IPS DF 6.9 (cell line): ENCODE results near the gene CTDSPL.

Experiments used
- DNase-seq: peaks from one replicate; pipeline ENCODE4 v3.0.0-alpha.2; 2013; ENCODE audit warnings: low read depth, low spot score
- H3K27ac ChIP-seq: one replicate; pipeline ENCODE4 v1.5.1; 2013; ENCODE audit warnings: low read length, control low read depth
- H3K27me3 ChIP-seq: 2 replicates; pipeline ENCODE4 v1.6.1; 2013; ENCODE audit warnings: mild to moderate bottlenecking, low read length; ENCODE audit not compliant: control insufficient read depth, insufficient read depth
- H3K36me3 ChIP-seq: 2 replicates; pipeline ENCODE4 v1.6.1; 2013; ENCODE audit warnings: low read length; ENCODE audit not compliant: control insufficient read depth, insufficient read depth
- H3K4me1 ChIP-seq: 2 replicates; pipeline ENCODE4 v1.6.1; 2013; ENCODE audit warnings: low read length; ENCODE audit not compliant: control insufficient read depth, insufficient read depth
- H3K4me3 ChIP-seq: 2 replicates; pipeline ENCODE4 v1.5.1; 2013; ENCODE audit warnings: mild to moderate bottlenecking, low read length
- H3K9me3 ChIP-seq: 2 replicates; pipeline ENCODE4 v1.6.1; 2013; ENCODE audit warnings: low read length, inconsistent platforms; ENCODE audit not compliant: control insufficient read depth, insufficient read depth
- WGBS: extraction: QIAGEN DNeasy Blood & Tissue Kit; methylation state at CpG from one replicate; pipeline ENCODE4 v1.1.7; 2013; ENCODE audit warnings: mixed read lengths, missing lambda C conversion rate; ENCODE audit not compliant: insufficient read length, insufficient coverage; 5-methylcytosine and 5-hydroxymethylcytosine counted together

Gene CTDSPL

DNA sequence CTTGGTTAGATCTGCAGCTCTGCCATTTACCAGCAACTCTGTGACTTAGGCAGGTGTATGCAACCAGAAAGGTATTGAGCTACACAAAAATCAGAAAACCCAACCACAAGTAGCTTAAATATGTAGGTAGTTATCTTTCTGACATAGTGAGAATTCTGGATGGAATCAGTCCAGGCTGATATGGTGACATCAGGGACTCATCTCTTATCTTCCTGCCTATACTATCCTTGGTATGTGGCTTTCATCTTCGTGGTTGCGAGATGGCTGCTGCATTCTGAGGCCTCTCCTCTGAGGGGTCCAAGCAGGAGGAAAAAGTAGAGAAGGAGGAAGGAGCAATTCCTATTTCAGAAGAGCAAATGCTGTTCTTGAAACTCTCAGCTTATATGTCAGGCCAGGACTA is 40.0 kb downstream of the CTDSPL start:
- Histone ChIP-seq H3K27ac (no peak overlapping the region), H3K27me3 (no peaks in the 10 kb centered on the region), H3K4me3 (no peak overlapping the region), H3K9me3 (no peaks in the 10 kb centered on the region), H3K36me3 (no peaks in the 10 kb centered on the region), H3K4me1 (peaks cover 8% of the 10 kb centered on the region; the same call in 1 of the 2 replicates)
- no peak for DNase-seq
- no CpG with 5 or more reads among the region's 2 CpGs for WGBS

DNA sequence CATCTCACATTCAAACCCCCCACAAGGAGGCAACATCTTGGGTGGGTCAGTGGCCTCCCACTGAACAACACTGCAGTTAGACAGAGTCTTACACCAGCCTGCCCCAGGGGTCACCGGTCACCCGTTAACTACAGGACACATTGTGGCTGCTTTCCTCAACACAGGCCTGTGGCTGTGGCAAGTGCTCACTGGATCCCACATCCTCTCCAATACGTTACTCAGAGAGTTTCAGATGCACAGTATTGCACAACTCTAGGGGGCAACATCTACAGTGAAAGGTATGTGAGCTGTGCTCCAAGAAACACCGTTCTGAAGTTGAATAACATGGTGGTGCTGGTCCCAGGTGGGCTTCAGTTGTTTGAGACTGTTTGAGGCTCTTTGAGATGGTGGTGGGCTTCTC is 41.0 kb downstream of the CTDSPL start:
- no peak overlapping the region for H3K4me3 ChIP-seq
- no peaks in the 10 kb centered on the region for H3K27me3 ChIP-seq
- DNase-seq: no peak
- no CpG with 5 or more reads among the region's 4 CpGs for WGBS
- no peaks in the 10 kb centered on the region for H3K9me3 ChIP-seq
- no peak overlapping the region for H3K27ac ChIP-seq
- no peaks in the 10 kb centered on the region for H3K36me3 ChIP-seq
- H3K4me1 ChIP-seq: peaks cover 8% of the 10 kb centered on the region; the same call in 1 of the 2 replicates

DNA sequence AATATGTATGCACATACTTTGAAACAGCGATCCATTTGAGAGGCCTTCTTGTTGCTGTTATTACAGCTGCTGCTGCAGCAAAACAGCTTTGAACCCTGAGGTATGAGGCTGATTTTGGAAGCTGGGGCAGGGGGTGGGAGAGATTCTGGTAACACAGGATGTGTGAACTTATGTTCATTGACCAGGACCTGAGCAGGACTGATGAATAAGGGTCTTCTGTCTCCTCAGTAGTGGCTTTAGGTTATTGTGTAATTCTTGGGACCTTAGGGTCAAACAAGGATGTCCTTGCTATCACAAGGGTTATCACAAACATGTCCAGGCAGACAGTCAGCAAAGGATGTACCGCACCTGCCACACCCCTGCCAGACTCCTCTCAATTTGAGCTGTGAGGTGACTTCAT is 41.6 kb downstream of the CTDSPL start:
- no peak overlapping the region for H3K27ac ChIP-seq
- no peaks in the 10 kb centered on the region for H3K27me3 ChIP-seq
- peaks cover 8% of the 10 kb centered on the region; the same call in 1 of the 2 replicates for H3K4me1 ChIP-seq
- no peaks in the 10 kb centered on the region for H3K9me3 ChIP-seq
- DNase-seq: no peak
- no CpG with 5 or more reads among the region's 2 CpGs for WGBS
- no peak overlapping the region for H3K4me3 ChIP-seq
- no peaks in the 10 kb centered on the region for H3K36me3 ChIP-seq

DNA sequence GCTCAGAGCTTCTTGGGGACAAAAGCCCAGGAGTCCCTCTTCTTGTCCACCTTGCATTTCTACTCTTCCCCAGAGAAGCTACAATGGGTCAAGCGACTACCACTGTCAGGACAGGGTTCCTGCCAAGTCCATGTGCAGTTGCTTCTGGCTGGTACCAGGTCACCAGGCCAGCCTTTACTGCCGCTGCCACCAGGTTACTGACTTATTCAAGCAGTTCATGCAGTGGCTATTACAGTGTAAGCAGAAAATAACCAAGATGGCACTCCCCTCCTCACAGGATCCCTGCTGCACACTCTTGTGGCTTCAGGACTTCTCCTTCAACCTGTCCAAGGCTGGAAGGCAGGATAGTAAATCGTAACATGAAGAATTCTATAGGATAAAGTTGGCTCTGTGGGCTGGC is 42.1 kb downstream of the CTDSPL start:
- no peaks in the 10 kb centered on the region for H3K27me3 ChIP-seq
- no peak for DNase-seq
- no peak overlapping the region for H3K4me3 ChIP-seq
- H3K9me3 ChIP-seq: no peaks in the 10 kb centered on the region
- H3K4me1 ChIP-seq: peaks cover 8% of the 10 kb centered on the region; the same call in 1 of the 2 replicates
- no CpG with 5 or more reads among the region's 3 CpGs for WGBS
- no peaks in the 10 kb centered on the region for H3K36me3 ChIP-seq
- no peak overlapping the region for H3K27ac ChIP-seq

DNA sequence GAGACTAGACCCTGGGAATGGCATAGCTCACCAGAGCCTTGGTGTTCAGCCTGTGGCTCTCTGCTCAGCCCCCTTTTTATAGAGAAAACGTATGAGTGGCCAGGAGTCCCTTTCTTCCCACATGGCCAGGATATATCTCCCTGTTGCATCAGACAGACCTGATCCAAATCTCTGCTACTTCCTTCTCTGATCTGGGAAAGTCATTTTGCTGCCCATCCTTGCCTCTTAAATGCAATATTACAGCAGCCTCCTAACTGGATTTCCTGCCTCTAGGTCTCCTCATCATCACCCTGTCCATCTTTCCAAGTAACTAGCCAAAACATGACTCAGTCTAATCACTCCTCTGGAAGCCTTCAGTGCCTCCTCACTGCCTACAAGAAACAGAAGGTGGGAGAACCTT is 42.9 kb downstream of the CTDSPL start:
- H3K4me1 ChIP-seq: peaks cover 4% of the 10 kb centered on the region; the same call in 1 of the 2 replicates
- no peaks in the 10 kb centered on the region for H3K36me3 ChIP-seq
- no peaks in the 10 kb centered on the region for H3K9me3 ChIP-seq
- no peak overlapping the region for H3K27ac ChIP-seq
- no peak for DNase-seq
- H3K4me3 ChIP-seq: no peak overlapping the region
- no CpG with 5 or more reads among the region's 1 CpG for WGBS
- no peaks in the 10 kb centered on the region for H3K27me3 ChIP-seq

DNA sequence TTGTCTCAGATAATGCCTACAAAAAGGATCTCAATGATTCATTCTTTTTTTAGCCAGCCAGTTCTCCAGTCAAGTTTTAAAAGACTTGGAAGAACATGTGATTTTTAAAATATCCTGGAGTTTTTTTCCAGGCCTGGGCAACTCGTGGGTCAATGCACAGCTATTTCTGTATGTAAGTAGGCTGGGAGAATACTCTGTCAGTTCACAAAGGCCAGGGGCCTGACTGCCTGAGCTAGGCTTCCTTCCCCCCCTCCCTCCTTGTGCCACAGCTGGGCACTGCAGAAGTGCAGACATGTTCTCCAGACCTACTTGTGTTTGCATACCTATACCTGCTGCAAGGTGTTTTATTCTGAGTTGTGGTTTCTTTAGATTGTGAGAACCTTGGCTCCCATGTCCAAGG is 43.7 kb downstream of the CTDSPL start:
- Histone ChIP-seq H3K4me1 (peaks cover 4% of the 10 kb centered on the region; the same call in 1 of the 2 replicates), H3K9me3 (no peaks in the 10 kb centered on the region), H3K27ac (no peak overlapping the region), H3K36me3 (no peaks in the 10 kb centered on the region), H3K4me3 (no peak overlapping the region), H3K27me3 (no peaks in the 10 kb centered on the region)
- WGBS: no CpG with 5 or more reads among the region's 1 CpG
- DNase-seq: no peak

DNA sequence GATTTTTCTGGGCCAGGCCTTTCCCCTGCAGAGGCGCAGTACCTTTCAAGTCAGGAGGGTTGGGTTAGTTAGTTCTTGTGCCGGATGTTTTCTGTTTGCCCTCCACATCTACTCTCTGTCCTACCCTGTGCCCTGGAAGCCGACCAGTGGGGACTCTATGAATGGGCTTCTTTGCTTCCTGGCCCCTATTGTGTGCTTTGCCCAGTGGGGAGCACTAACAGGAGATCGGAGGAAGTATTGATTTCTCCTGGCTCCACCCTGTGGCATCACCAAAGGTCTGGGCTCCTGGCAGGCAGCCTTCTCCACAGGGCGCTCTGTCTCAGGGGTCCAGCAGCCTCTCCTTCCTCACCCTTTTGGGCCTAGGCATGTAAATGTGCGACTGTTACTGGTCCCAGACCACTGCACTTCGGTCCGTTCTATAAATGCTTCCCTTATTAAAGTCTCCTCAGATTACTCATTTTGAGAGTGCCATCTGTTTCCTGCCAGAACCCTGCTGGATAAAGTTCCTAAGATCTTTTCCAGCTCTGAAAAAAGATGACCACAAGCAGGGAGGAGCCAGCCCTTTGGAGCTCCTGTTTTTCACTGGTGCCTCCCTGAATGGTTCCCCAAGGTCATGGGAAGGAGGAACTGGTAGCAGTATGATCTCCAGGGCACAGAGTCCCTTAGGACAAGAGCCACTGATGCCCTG is 44.5 kb downstream of the CTDSPL start:
- Histone ChIP-seq H3K4me1 (peaks cover 4% of the 10 kb centered on the region; the same call in 1 of the 2 replicates), H3K9me3 (no peaks in the 10 kb centered on the region), H3K27ac (no peak overlapping the region), H3K27me3 (no peaks in the 10 kb centered on the region), H3K36me3 (no peaks in the 10 kb centered on the region), H3K4me3 (no peak overlapping the region)
- no peak for DNase-seq
- WGBS: no CpG with 5 or more reads among the region's 8 CpGs

DNA sequence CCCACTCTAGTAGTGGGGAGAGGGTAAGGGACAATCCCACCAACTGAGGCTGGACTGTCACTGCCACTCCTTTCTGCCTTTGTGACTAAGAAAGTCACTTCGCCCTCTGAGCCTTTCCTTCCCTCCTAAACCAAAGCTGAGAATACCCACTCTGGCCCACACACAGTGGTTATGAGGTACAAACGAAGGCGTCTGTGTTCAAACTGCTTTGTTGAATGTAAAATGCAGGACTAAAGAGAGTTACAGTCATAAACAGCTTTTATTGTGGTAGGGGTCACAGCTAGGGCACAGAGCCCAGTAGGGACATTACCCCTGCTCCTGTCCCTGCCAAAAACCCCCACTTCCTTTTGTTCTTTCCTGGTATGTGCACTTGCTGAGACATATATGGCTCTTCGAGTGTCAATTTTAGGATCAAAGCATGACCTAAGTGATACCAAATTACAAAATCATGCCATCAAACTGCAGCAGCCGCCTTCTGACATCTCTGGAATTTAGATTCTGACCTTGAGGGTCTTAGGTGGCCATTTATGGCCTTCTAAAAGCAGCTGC is 45.1 kb downstream of the CTDSPL start:
- Histone ChIP-seq H3K4me3 (no peak overlapping the region), H3K27ac (no peak overlapping the region), H3K4me1 (peaks cover 4% of the 10 kb centered on the region; the same call in 1 of the 2 replicates), H3K9me3 (no peaks in the 10 kb centered on the region), H3K27me3 (no peaks in the 10 kb centered on the region), H3K36me3 (no peaks in the 10 kb centered on the region)
- WGBS: no CpG with 5 or more reads among the region's 5 CpGs
- no peak for DNase-seq

DNA sequence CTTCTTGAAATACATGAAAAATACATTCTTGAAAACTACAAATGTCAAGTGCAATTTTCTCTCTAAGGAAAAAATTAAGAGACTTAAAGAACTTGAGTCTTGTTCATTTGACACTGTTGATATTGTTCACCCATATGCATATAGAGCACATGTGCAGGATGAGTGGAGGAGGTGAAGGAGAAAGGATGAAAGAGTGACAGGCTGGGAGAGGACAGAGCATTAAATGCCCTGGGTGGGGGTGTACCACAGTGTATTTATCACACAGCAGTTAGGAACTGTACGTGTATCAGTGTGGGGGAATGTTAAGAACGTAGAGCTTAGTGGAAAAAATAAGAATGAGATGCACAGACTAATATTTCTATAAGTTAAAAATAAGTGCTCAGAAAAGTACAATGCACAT is 45.7 kb downstream of the CTDSPL start:
- DNase-seq: no peak
- Histone ChIP-seq H3K27me3 (no peaks in the 10 kb centered on the region), H3K4me1 (peaks cover 4% of the 10 kb centered on the region; the same call in 1 of the 2 replicates), H3K27ac (no peak overlapping the region), H3K4me3 (no peak overlapping the region), H3K9me3 (no peaks in the 10 kb centered on the region), H3K36me3 (no peaks in the 10 kb centered on the region)
- no CpG with 5 or more reads among the region's 2 CpGs for WGBS

DNA sequence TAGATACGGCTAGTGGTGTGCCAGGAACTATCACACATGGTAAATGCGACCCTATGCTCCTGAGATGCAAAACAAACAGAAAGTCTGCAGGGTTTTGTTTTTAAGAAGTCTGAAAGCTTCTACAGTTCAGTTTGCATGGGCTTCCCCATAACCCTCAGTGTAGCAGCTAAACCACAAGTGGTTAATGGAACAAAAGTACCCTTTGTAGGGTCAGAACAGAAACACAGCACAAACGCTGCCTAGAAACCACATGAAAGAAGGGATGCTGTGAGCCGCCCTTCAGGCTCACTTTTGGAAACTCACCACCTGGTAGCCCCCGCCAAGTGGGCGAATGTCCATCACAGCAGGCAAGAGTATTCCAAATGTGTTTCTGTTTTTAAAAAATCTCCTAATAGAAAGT is 46.2 kb downstream of the CTDSPL start:
- H3K4me1 ChIP-seq: peaks cover 4% of the 10 kb centered on the region; the same call in 1 of the 2 replicates
- no peaks in the 10 kb centered on the region for H3K36me3 ChIP-seq
- H3K27me3 ChIP-seq: no peaks in the 10 kb centered on the region
- WGBS: no CpG with 5 or more reads among the region's 6 CpGs
- no peak for DNase-seq
- no peak overlapping the region for H3K27ac ChIP-seq
- no peak overlapping the region for H3K4me3 ChIP-seq
- no peaks in the 10 kb centered on the region for H3K9me3 ChIP-seq
